HepG2 (cell line): ENCODE measurements around the gene PRIMA1. TPM values are rescaled to one million over a fixed set of nuclear protein-coding genes. Genes with fewer than 3 reads are reported as not detected.

Experiments
- AHR ChIP-seq: IDR thresholded peaks from 2 replicates; pipeline ENCODE4 v1.6.1; 2018; ENCODE audit warnings: missing genetic modification reagents, missing compliant biosample characterization
- FOXA1 ChIP-seq, 2 experiments: fragments of 450-650 bp in 1 of 2; sonication (generic) in 1 of 2; formaldehyde crosslinking in 1 of 2; IDR thresholded peaks; 2 replicates each; pipeline versions ENCODE4 v1.4.0 to v1.6.1; 2016 to 2020; ENCODE audit warnings: missing genetic modification reagents in 1 of 2
- FOXJ3 ChIP-seq: sonication (generic); formaldehyde crosslinking; IDR thresholded peaks from 2 replicates; pipeline ENCODE4 v1.4.0; 2020; ENCODE audit warnings: missing genetic modification reagents, mild to moderate bottlenecking, borderline replicate concordance
- FOXP1 ChIP-seq, 2 experiments: fragments of 450-650 bp in 1 of 2; IDR thresholded peaks; 2 replicates each; pipeline ENCODE4 v1.6.1; 2017 to 2018; ENCODE audit warnings: antibody characterized with exemption in 1 of 2
- HDAC2 ChIP-seq: sonication (generic); formaldehyde crosslinking; IDR thresholded peaks from 2 replicates; pipeline ENCODE4 v1.4.0; 2020; ENCODE audit warnings: missing genetic modification reagents
- MEIS2 ChIP-seq: sonication (generic); formaldehyde crosslinking; IDR thresholded peaks from 2 replicates; pipeline ENCODE4 v1.9.0; 2021; ENCODE audit warnings: mild to moderate bottlenecking, missing genetic modification reagents
- MIER2 ChIP-seq: IDR thresholded peaks from 2 replicates; pipeline ENCODE4 v1.6.1; 2016; ENCODE audit warnings: missing biosample characterization, missing genetic modification reagents
- NR2F1 ChIP-seq, 2 experiments: fragments of 450-650 bp in 1 of 2; formaldehyde crosslinking in 1 of 2; IDR thresholded peaks; 2 replicates each; pipeline versions ENCODE4 v1.5.0 to v1.6.1; 2016 to 2020; ENCODE audit warnings: mild to moderate bottlenecking in 1 of 2, missing compliant biosample characterization in 1 of 2, missing genetic modification reagents in 1 of 2, moderate library complexity in 1 of 2
- SOX5 ChIP-seq: IDR thresholded peaks from 2 replicates; pipeline ENCODE4 v1.6.1; 2016; ENCODE audit warnings: borderline replicate concordance
- SOX6 ChIP-seq, 2 experiments: fragments of 450-650 bp in 1 of 2; sonication (generic) in 1 of 2; formaldehyde crosslinking in 1 of 2; IDR thresholded peaks; 2 replicates each; pipeline versions ENCODE4 v1.4.0 to v1.6.1; 2017 to 2020; ENCODE audit warnings: antibody characterized with exemption in 1 of 2, mild to moderate bottlenecking in 1 of 2, missing genetic modification reagents in 1 of 2
- SP140L ChIP-seq: sonication (generic); formaldehyde crosslinking; IDR thresholded peaks from 2 replicates; pipeline ENCODE4 v1.4.0; 2020; ENCODE audit warnings: missing genetic modification reagents, borderline replicate concordance
- U2AF2 ChIP-seq: fragments of 200-400 bp; formaldehyde crosslinking; IDR thresholded peaks from 2 replicates; pipeline ENCODE4 v1.6.1; 2017; ENCODE audit warnings: low read depth, mild to moderate bottlenecking, low read length
- ZNF567 ChIP-seq: sonication (generic); formaldehyde crosslinking; IDR thresholded peaks from 2 replicates; pipeline ENCODE4 v1.8.1; 2023; ENCODE audit warnings: mild to moderate bottlenecking, missing genetic modification reagents, borderline replicate concordance
- polyA plus RNA-seq, 8 experiments: library from polyadenylated mRNA; depleted of rRNA in 3 of 8; stranded (reverse) in 7 of 8; unstranded in 1 of 8; fragments of >200 nt; fragmentation: Illumina TruSeq in 4 of 8; extraction: Trizol in 4 of 8; gene quantifications; 2 replicates each; pipeline versions ENCODE4 v1.2.1 to v1.2.3, GENCODE V29; 2011 to 2016; ENCODE audit warnings: low read depth in 4 of 8, missing spikeins in 1 of 8, mixed read lengths in 1 of 8; ENCODE audit not compliant: insufficient read depth in 1 of 8
- total RNA-seq, 5 experiments: library from RNA; depleted of rRNA; stranded (reverse); fragments of >200 nt; fragmentation: Illumina TruSeq; extraction: Trizol; gene quantifications; 2 replicates each; pipeline ENCODE4 v1.2.3, GENCODE V29; 2016; ENCODE audit warnings: low read depth in 1 of 5
- TF ChIP-seq, protein P1 (sequence below): sonication (generic); formaldehyde crosslinking; IDR thresholded peaks from 2 replicates; pipeline ENCODE4 v1.5.0; 2020; ENCODE audit warnings: missing genetic modification reagents
- TF ChIP-seq, protein P2 (sequence below), 2 experiments: sonication (generic) in 1 of 2; formaldehyde crosslinking in 1 of 2; IDR thresholded peaks; 2 replicates each; pipeline versions ENCODE4 v1.6.1 to v1.9.0; 2014 to 2022; ENCODE audit warnings: antibody characterized with exemption in 1 of 2, borderline replicate concordance in 1 of 2, inconsistent platforms in 1 of 2, low read depth in 1 of 2, missing genetic modification reagents in 1 of 2
- TF ChIP-seq, protein P3 (sequence below): sonication (generic); formaldehyde crosslinking; IDR thresholded peaks from 2 replicates; pipeline ENCODE4 v1.5.1; 2020; ENCODE audit warnings: mild to moderate bottlenecking, missing genetic modification reagents, borderline replicate concordance
- TF ChIP-seq, protein P4 (sequence below): sonication (generic); formaldehyde crosslinking; IDR thresholded peaks from 2 replicates; pipeline ENCODE4 v1.4.0; 2020; ENCODE audit warnings: missing genetic modification reagents

PRIMA1 gene
- total and polyA plus RNA-seq, 2 of the 13 experiments (the other 11 are each of a cell fraction or from before 2014, with no cell fraction given) = 2.4 to 3.2 TPM

DNA sequence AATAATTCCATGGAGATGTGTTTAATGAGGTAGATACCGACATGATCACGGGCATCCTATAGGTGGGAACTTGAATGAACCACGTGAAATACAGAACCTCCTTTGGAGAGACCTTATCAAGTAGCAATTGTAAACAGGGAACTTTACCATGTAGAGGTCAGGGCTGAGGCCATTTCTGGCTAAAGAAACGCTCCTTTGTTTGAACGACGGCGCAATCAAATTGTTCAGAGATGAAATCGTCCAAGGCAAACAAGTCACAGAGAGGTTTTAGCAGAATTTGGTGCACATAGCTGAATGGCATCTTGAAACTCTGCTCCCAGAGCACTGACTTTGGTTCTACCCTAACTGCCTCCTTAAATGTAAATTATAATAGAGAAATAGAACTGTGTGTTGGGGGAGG is 9.8 kb downstream of the PRIMA1 start (continued):
- TF ChIP-seq U2AF2 (no peak), SOX6 (IDR thresholded peaks at IDR 0.05) (no peak), SOX6 (CRISPR knock-in tag; IDR thresholded peaks at IDR 0.05) (peak; percentile 93), SOX5 (CRISPR knock-in tag) (peak; percentile 89), MIER2 (no peak), FOXJ3 (peak; percentile 84; the same call in 1 of the 2 replicates), SP140L (CRISPR knock-in tag) (no peak), NR2F1 (CRISPR knock-in tag; IDR thresholded peaks at IDR 0.05) (peak in 1 of 2 experiments; percentile 82; a peak in 2 of 4 replicates), AHR (CRISPR knock-in tag) (no peak), FOXP1 (IDR thresholded peaks at IDR 0.05) (no peak), FOXP1 (CRISPR knock-in tag; IDR thresholded peaks at IDR 0.05) (peak; percentile 77; the same call in 1 of the 2 replicates), HDAC2 (CRISPR knock-in tag) (peak; percentile 82; the same call in 1 of the 2 replicates), FOXA1 (IDR thresholded peaks at IDR 0.05) (no peak), FOXA1 (CRISPR knock-in tag; IDR thresholded peaks at IDR 0.05) (peak; percentile 96), MEIS2 (CRISPR knock-in tag) (no peak), ZNF567 (no peak)
- TF ChIP-seq, protein P1, sequence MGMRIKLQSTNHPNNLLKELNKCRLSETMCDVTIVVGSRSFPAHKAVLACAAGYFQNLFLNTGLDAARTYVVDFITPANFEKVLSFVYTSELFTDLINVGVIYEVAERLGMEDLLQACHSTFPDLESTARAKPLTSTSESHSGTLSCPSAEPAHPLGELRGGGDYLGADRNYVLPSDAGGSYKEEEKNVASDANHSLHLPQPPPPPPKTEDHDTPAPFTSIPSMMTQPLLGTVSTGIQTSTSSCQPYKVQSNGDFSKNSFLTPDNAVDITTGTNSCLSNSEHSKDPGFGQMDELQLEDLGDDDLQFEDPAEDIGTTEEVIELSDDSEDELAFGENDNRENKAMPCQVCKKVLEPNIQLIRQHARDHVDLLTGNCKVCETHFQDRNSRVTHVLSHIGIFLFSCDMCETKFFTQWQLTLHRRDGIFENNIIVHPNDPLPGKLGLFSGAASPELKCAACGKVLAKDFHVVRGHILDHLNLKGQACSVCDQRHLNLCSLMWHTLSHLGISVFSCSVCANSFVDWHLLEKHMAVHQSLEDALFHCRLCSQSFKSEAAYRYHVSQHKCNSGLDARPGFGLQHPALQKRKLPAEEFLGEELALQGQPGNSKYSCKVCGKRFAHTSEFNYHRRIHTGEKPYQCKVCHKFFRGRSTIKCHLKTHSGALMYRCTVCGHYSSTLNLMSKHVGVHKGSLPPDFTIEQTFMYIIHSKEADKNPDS (CRISPR knock-in tag) = no peak
- TF ChIP-seq, protein P2, sequence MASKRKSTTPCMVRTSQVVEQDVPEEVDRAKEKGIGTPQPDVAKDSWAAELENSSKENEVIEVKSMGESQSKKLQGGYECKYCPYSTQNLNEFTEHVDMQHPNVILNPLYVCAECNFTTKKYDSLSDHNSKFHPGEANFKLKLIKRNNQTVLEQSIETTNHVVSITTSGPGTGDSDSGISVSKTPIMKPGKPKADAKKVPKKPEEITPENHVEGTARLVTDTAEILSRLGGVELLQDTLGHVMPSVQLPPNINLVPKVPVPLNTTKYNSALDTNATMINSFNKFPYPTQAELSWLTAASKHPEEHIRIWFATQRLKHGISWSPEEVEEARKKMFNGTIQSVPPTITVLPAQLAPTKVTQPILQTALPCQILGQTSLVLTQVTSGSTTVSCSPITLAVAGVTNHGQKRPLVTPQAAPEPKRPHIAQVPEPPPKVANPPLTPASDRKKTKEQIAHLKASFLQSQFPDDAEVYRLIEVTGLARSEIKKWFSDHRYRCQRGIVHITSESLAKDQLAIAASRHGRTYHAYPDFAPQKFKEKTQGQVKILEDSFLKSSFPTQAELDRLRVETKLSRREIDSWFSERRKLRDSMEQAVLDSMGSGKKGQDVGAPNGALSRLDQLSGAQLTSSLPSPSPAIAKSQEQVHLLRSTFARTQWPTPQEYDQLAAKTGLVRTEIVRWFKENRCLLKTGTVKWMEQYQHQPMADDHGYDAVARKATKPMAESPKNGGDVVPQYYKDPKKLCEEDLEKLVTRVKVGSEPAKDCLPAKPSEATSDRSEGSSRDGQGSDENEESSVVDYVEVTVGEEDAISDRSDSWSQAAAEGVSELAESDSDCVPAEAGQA (IDR thresholded peaks at IDR 0.05; ENCODE audit: low read depth) = no peak
- TF ChIP-seq, protein P2 (CRISPR knock-in tag; IDR thresholded peaks at IDR 0.05; ENCODE audit: borderline replicate concordance) = no peak
- TF ChIP-seq, protein P3, sequence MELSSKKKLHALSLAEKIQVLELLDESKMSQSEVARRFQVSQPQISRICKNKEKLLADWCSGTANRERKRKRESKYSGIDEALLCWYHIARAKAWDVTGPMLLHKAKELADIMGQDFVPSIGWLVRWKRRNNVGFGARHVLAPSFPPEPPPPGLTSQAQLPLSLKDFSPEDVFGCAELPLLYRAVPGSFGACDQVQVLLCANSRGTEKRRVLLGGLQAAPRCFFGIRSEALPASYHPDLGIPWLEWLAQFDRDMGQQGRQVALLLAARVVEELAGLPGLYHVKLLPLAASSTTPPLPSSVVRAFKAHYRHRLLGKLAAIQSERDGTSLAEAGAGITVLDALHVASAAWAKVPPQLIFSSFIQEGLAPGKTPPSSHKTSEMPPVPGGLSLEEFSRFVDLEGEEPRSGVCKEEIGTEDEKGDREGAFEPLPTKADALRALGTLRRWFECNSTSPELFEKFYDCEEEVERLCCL (CRISPR knock-in tag) = no peak
- TF ChIP-seq, protein P4, sequence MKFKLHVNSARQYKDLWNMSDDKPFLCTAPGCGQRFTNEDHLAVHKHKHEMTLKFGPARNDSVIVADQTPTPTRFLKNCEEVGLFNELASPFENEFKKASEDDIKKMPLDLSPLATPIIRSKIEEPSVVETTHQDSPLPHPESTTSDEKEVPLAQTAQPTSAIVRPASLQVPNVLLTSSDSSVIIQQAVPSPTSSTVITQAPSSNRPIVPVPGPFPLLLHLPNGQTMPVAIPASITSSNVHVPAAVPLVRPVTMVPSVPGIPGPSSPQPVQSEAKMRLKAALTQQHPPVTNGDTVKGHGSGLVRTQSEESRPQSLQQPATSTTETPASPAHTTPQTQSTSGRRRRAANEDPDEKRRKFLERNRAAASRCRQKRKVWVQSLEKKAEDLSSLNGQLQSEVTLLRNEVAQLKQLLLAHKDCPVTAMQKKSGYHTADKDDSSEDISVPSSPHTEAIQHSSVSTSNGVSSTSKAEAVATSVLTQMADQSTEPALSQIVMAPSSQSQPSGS (CRISPR knock-in tag) = peak; percentile 89
